Measurements from ENCODE around the gene DARS1.

The DARS1 gene

GRCh38 chr2:136023416-136023815, 38.0 kb upstream of the DARS1 start:
- DNase-seq (ENCODE audit: low spot score) = no peak
- in situ Hi-C loops (cut with MboI; ENCODE audit: low pct_unique_long_range_greater_than_20kb, low sequenced_read_pairs, unreplicated experiment) = no loop called here
- no peak for TF ChIP-seq CTCF (IDR thresholded peaks at IDR 0.05; ENCODE audit: extremely low read depth, insufficient read depth, missing control alignments)

- TF ChIP-seq CTCF (IDR thresholded peaks at IDR 0.05; ENCODE audit: extremely low read depth, insufficient read depth, missing control alignments) = no peak
- in situ Hi-C loops (cut with MboI; ENCODE audit: low pct_unique_long_range_greater_than_20kb, low sequenced_read_pairs, unreplicated experiment) = no loop called here
- DNase-seq (ENCODE audit: low spot score) = no peak
These were observed 37.1 kb upstream of the DARS1 start for GRCh38 chr2:136022396-136023146.

GRCh38 chr2:136021976-136022375, 36.5 kb upstream of the DARS1 start:
- in situ Hi-C loops (cut with MboI; ENCODE audit: low pct_unique_long_range_greater_than_20kb, low sequenced_read_pairs, unreplicated experiment) = no loop called here
- DNase-seq (ENCODE audit: low spot score) = no peak
- no peak for TF ChIP-seq CTCF (IDR thresholded peaks at IDR 0.05; ENCODE audit: extremely low read depth, insufficient read depth, missing control alignments)

- in situ Hi-C loops (cut with MboI; ENCODE audit: low pct_unique_long_range_greater_than_20kb, low sequenced_read_pairs, unreplicated experiment) = no loop called here
- no peak for TF ChIP-seq CTCF (IDR thresholded peaks at IDR 0.05; ENCODE audit: extremely low read depth, insufficient read depth, missing control alignments)
- no peak for DNase-seq (ENCODE audit: low spot score)
These were observed 36.0 kb upstream of the DARS1 start for GRCh38 chr2:136021406-136021805.

- DNase-seq (ENCODE audit: low spot score) = no peak
- in situ Hi-C loops (cut with MboI; ENCODE audit: low pct_unique_long_range_greater_than_20kb, low sequenced_read_pairs, unreplicated experiment) = no loop called here
These were observed 35.4 kb upstream of the DARS1 start for GRCh38 chr2:136020831-136021230.

GRCh38 chr2:136019825-136020224, 34.4 kb upstream of the DARS1 start:
- TF ChIP-seq CTCF (IDR thresholded peaks at IDR 0.05; ENCODE audit: extremely low read depth, insufficient read depth, missing control alignments) = no peak
- in situ Hi-C loops (cut with MboI; ENCODE audit: low pct_unique_long_range_greater_than_20kb, low sequenced_read_pairs, unreplicated experiment) = no loop called here

More at GRCh38 chr2:136020831-136021230, 35.4 kb upstream of the DARS1 start:
- no peak for TF ChIP-seq CTCF (IDR thresholded peaks at IDR 0.05; ENCODE audit: extremely low read depth, insufficient read depth, missing control alignments)

More at GRCh38 chr2:136019825-136020224, 34.4 kb upstream of the DARS1 start:
- no peak for DNase-seq (ENCODE audit: low spot score)
